ENCODE measurements around the gene OPHN1.

Gene OPHN1

DNA sequence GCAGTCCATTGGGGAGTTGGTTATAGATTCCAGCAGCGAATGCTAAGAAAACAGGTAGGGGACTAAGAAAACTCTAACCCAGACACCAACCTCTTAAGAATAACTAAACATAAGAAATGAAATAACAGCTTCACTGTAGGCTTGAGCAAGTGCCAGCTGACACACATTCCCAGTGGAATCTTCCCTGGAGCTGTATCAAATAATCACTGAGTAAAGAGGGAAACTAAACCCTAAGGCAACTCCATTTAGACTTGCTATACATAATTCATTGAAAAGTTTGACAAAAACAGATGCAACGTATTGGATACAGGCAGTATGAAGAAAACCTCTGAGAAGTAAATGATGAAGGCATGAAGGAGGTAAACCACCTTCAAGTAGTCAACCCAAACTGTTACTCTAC is 293.5 kb downstream of the OPHN1 start:
- no peak for DNase-seq (ENCODE audit: low spot score)
- TF ChIP-seq, protein P1, sequence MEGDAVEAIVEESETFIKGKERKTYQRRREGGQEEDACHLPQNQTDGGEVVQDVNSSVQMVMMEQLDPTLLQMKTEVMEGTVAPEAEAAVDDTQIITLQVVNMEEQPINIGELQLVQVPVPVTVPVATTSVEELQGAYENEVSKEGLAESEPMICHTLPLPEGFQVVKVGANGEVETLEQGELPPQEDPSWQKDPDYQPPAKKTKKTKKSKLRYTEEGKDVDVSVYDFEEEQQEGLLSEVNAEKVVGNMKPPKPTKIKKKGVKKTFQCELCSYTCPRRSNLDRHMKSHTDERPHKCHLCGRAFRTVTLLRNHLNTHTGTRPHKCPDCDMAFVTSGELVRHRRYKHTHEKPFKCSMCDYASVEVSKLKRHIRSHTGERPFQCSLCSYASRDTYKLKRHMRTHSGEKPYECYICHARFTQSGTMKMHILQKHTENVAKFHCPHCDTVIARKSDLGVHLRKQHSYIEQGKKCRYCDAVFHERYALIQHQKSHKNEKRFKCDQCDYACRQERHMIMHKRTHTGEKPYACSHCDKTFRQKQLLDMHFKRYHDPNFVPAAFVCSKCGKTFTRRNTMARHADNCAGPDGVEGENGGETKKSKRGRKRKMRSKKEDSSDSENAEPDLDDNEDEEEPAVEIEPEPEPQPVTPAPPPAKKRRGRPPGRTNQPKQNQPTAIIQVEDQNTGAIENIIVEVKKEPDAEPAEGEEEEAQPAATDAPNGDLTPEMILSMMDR (IDR thresholded peaks at IDR 0.05; ENCODE audit: extremely low read depth, missing control alignments): no peak

DNA sequence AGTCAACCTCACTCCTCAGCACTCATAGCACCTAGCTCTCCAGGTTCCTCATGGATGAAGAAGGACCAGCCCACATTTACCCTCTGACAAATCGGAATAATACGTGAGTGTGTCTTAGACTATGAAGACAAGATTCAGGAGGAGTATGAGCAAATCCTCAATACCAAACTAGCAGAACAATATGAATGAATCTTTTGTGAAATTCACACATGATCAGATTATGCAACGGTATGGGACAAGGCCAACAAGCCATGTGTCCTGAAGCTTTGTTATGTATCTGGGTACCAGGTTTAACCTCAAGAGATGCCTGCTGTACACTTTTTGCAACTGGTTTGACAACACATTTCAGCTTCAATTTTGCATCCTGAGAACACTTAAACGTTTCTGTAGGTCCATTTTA is 300.1 kb downstream of the OPHN1 start:
- no peak for DNase-seq (ENCODE audit: low spot score)
- TF ChIP-seq, protein P1 (IDR thresholded peaks at IDR 0.05; ENCODE audit: extremely low read depth, missing control alignments): no peak

DNA sequence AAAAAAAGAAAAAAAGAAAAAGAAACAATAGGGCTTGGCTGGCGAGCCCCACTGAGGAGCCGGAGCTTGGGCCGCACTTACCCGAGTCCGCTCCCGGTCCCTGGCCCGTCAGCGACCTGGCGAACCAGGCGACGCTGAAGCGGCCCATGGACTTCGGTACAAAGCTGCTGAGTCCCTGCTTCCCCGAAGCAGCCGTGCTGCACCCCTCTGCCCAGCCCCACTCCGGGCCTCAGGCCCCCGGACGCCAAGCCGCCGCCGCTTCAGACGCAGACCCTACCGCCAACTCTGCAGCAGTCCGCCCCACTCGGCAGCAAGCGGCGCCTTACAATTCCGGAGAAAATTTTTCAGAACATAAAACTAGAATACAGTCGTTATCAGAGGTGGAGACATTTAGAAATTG is 300.5 kb downstream of the OPHN1 start:
- DNase-seq (ENCODE audit: low spot score): no peak
- TF ChIP-seq, protein P1 (IDR thresholded peaks at IDR 0.05; ENCODE audit: extremely low read depth, missing control alignments): no peak

DNA sequence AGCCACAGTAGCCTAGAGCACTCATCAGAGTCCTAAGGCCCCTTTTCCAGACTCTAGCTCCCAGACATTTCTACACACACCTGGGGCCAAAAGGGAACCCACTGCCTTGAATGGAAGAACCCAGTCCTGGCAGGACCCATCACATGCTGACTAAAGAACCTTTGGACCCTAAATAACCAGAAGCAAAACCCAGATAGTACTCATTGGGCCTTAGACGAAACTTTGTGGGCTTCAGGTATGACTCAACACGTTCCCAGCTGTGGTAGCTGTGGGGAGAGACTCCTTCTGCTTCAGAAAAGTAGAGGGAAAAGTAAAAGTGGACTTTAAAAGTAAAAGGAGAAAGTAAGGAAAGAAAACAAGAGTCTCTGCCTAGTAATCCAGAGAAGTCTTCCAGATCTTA is 311.5 kb downstream of the OPHN1 start:
- DNase-seq (ENCODE audit: low spot score): no peak
- TF ChIP-seq, protein P1 (IDR thresholded peaks at IDR 0.05; ENCODE audit: extremely low read depth, missing control alignments): no peak

DNA sequence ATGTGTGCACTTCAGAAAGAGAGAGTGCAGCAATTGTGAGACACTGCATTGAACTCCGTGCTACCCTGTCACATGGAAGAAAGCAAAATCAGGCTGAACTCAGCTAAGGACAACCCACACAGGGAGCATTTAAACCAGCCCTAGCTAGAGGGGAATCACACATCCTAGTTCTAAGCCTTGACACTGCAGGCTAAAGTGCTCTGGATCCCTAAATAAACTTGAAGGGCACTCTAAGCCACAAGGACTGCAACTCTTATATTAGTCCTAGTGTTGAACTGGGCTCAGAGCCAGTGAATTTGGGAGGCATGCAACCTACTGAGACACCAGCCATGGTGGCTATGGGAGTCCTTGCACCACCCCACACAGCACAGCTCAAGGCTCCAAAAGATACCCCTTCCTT is 311.9 kb downstream of the OPHN1 start:
- TF ChIP-seq, protein P1 (IDR thresholded peaks at IDR 0.05; ENCODE audit: extremely low read depth, missing control alignments): no peak
- no peak for DNase-seq (ENCODE audit: low spot score)

DNA sequence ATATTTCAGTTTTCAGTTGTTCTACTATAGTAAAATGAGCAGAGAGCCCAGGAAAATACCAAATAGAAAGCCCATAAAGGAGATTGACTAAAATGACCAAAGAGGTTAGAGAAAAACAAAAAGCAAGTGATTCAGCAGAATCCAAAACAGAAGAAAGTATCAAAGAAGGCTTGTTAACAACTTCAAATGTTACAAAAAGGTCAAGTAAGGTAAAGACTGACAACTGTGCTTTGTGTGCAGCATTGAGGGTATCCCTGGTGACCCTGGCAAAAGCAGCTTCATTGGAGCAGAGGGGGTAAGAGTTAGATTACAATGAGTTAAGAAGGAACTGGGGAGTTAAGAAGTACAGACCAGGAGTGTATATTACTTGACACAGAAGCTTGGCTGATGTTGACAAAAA is 317.9 kb downstream of the OPHN1 start:
- TF ChIP-seq, protein P1 (IDR thresholded peaks at IDR 0.05; ENCODE audit: extremely low read depth, missing control alignments): no peak
- no peak for DNase-seq (ENCODE audit: low spot score)

DNA sequence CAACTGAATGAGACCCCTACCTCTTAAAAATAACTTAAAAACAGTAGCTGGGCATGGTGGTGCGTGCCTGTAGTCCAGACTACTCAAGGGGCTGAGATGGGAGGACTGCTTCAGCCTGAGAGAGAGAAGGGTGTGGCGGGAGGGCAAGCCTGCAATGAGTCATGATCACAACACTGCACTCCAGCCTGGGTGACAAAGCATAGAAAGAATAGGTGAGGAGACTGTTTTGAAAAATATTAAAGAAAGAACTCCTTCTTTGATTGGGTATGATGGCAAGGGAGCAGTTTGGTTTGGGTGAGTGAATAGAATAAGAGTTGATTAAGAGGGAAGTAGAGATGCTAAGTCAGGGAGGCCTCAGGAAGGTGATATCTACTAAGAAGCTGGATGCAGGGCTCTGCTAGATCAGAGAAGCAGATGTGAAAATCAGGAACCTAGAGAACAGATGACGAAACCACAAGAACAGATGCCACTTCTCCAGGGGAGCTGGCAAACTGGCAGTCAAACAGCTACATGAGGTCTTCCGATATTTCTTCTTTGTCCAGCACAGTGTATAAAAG is 318.6 kb downstream of the OPHN1 start:
- TF ChIP-seq, protein P1 (IDR thresholded peaks at IDR 0.05; ENCODE audit: extremely low read depth, missing control alignments): no peak
- no peak for DNase-seq (ENCODE audit: low spot score)

All from GM20000 (cell line).